Measurements from ENCODE around the gene PAGE2. TPM values are rescaled to one million over a fixed set of nuclear protein-coding genes. Genes with fewer than 3 reads are reported as not detected.
"Not testable (repeated sequence)": the region's sequence is repeated elsewhere in the genome, so short reads cannot be mapped to it uniquely, and the experiment has no call there.

The PAGE2 gene
- total and polyA plus RNA-seq, 2 experiments from 2014 or later: not detected

GRCh38 chrX:55107911-55108310 is 19.1 kb downstream of the PAGE2 start:
- H3K27me3 ChIP-seq (replicated peaks; ENCODE audit: insufficient read depth): no peaks in the 10 kb centered on the region
- H3K36me3 ChIP-seq (ENCODE audit: low read depth): no peaks in the 10 kb centered on the region
- DNase-seq: no peak
- no peaks in the 10 kb centered on the region for H3K4me1 ChIP-seq (ENCODE audit: insufficient read depth)
- no peaks in the 10 kb centered on the region for H3F3A ChIP-seq (ENCODE audit: insufficient read depth)
- H3K27ac ChIP-seq: no peak overlapping the region
- in situ Hi-C loops (cut with MboI): no loop called here
- H3K9me2 ChIP-seq (ENCODE audit: insufficient read depth): no peaks in the 10 kb centered on the region
- no peaks in the 10 kb centered on the region for H3K79me2 ChIP-seq (ENCODE audit: insufficient read depth)
- H3K4me3 ChIP-seq: no peak overlapping the region
- H4K20me1 ChIP-seq (ENCODE audit: insufficient read depth): no peaks in the 10 kb centered on the region
- no peak overlapping the region for H2AFZ ChIP-seq
- no peak for TF ChIP-seq EZH2phosphoT487 (IDR thresholded peaks at IDR 0.05; ENCODE audit: insufficient read depth, low read depth)
- no peak for TF ChIP-seq EZH2 (IDR thresholded peaks at IDR 0.05; ENCODE audit: insufficient read depth, poor library complexity, severe bottlenecking)
- WGBS, 2 experiments (ENCODE audit: low coverage in 1 of 2, low lambda C conversion rate in 2 of 2, missing lambda C conversion rate in 2 of 2): 0% methylated on average over 2 of the region's 2 CpGs
- H3K9me3 ChIP-seq (ENCODE audit: low read depth): no peaks in the 10 kb centered on the region
- no peak overlapping the region for H3K4me2 ChIP-seq (ENCODE audit: unreplicated experiment)
- no peak overlapping the region for H3K9ac ChIP-seq

- no peak for DNase-seq
- Histone ChIP-seq H3K9me3 (ENCODE audit: low read depth) (no peaks in the 10 kb centered on the region), H3K4me3 (no peak overlapping the region), H3K27ac (no peak overlapping the region), H3K36me3 (ENCODE audit: low read depth) (no peaks in the 10 kb centered on the region), H2AFZ (no peak overlapping the region), H3K9me2 (ENCODE audit: insufficient read depth) (no peaks in the 10 kb centered on the region), H3K27me3 (replicated peaks; ENCODE audit: insufficient read depth) (no peaks in the 10 kb centered on the region), H3K9ac (no peak overlapping the region), H3K79me2 (ENCODE audit: insufficient read depth) (no peaks in the 10 kb centered on the region), H3K4me2 (ENCODE audit: unreplicated experiment) (no peak overlapping the region), H4K20me1 (ENCODE audit: insufficient read depth) (no peaks in the 10 kb centered on the region), H3K4me1 (ENCODE audit: insufficient read depth) (no peaks in the 10 kb centered on the region), H3F3A (ENCODE audit: insufficient read depth) (no peaks in the 10 kb centered on the region)
- in situ Hi-C loops (cut with MboI): no loop called here
- WGBS, 2 experiments (ENCODE audit: low coverage in 1 of 2, low lambda C conversion rate in 2 of 2, missing lambda C conversion rate in 2 of 2): 4 to 6% methylated on average over 4 to 5 of the region's 7 CpGs
- TF ChIP-seq EZH2 (IDR thresholded peaks at IDR 0.05; ENCODE audit: insufficient read depth, poor library complexity, severe bottlenecking) (no peak), EZH2phosphoT487 (IDR thresholded peaks at IDR 0.05; ENCODE audit: insufficient read depth, low read depth) (no peak)
Observed at GRCh38 chrX:55109306-55109705, 20.5 kb downstream of the PAGE2 start.

GRCh38 chrX:55111578-55112254 is 22.9 kb downstream of the PAGE2 start:
- Histone ChIP-seq H3K9me3 (ENCODE audit: low read depth) (no peaks in the 10 kb centered on the region), H3K9me2 (ENCODE audit: insufficient read depth) (no peaks in the 10 kb centered on the region), H3K27ac (no peak overlapping the region), H3K79me2 (ENCODE audit: insufficient read depth) (no peaks in the 10 kb centered on the region), H3K9ac (no peak overlapping the region), H4K20me1 (ENCODE audit: insufficient read depth) (no peaks in the 10 kb centered on the region), H3F3A (ENCODE audit: insufficient read depth) (no peaks in the 10 kb centered on the region), H3K4me2 (ENCODE audit: unreplicated experiment) (no peak overlapping the region), H3K27me3 (replicated peaks; ENCODE audit: insufficient read depth) (no peaks in the 10 kb centered on the region), H2AFZ (no peak overlapping the region), H3K4me3 (no peak overlapping the region), H3K36me3 (ENCODE audit: low read depth) (no peaks in the 10 kb centered on the region), H3K4me1 (ENCODE audit: insufficient read depth) (no peaks in the 10 kb centered on the region)
- DNase-seq: no peak
- no peak for TF ChIP-seq EZH2phosphoT487 (IDR thresholded peaks at IDR 0.05; ENCODE audit: insufficient read depth, low read depth)
- TF ChIP-seq EZH2 (IDR thresholded peaks at IDR 0.05; ENCODE audit: insufficient read depth, poor library complexity, severe bottlenecking): no peak
- 19 to 36% methylated on average over 4 to 7 of the region's 8 CpGs for WGBS, 2 experiments (ENCODE audit: low coverage in 1 of 2, low lambda C conversion rate in 2 of 2, missing lambda C conversion rate in 2 of 2)
- in situ Hi-C loops (cut with MboI): no loop called here

DNA sequence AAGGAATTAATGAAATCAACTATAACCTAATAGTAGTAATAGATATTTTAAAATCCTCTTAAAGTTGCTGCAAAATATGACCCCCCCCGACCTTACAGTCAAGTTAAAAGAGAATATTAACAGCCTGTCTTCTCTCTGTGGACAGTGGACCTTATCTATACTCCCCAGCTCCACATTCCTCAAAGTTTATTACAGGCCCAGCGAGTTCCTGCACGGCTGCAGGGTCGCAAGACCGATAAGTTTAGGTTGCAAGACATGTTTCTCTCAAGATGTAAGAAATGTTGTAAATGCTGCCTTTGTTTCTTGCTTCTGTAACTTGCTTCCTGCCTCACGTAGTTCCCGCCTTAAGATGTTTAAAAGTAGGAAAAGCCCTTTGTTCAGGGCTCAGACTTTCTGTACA is 27.8 kb downstream of the PAGE2 start:
- H3K79me2 ChIP-seq (ENCODE audit: insufficient read depth); DNase-seq; in situ Hi-C loops (cut with MboI): not testable (repeated sequence)

DNA sequence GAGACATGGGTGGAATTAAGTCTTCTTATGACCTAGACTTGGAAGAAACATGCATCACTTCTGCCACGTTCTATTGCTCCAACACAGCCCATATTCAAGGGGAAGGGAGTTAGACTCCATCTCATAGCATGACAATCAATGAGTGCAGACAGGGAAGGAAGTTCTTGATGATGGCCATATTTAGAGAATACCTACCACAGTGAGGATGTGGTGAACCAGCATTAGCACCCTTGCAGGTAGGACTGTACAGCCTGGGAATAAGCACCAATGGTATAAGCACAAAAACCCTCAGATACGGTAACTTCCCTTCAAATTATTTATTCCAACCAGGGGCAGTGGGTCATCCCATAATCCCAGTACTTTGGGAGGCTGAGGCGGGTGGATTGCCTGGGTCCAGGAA is 29.8 kb downstream of the PAGE2 start:
- Histone ChIP-seq H3K27ac (no peak overlapping the region), H2AFZ (no peak overlapping the region), H3K9me3 (ENCODE audit: low read depth) (no peaks in the 10 kb centered on the region), H3K4me2 (ENCODE audit: unreplicated experiment) (no peak overlapping the region), H3K4me3 (no peak overlapping the region), H3K9ac (no peak overlapping the region), H3K36me3 (ENCODE audit: low read depth) (no peaks in the 10 kb centered on the region), H3K4me1 (ENCODE audit: insufficient read depth) (no peaks in the 10 kb centered on the region), H4K20me1 (ENCODE audit: insufficient read depth) (no peaks in the 10 kb centered on the region), H3K27me3 (replicated peaks; ENCODE audit: insufficient read depth) (no peaks in the 10 kb centered on the region), H3F3A (ENCODE audit: insufficient read depth) (no peaks in the 10 kb centered on the region), H3K79me2 (ENCODE audit: insufficient read depth) (no peaks in the 10 kb centered on the region), H3K9me2 (ENCODE audit: insufficient read depth) (no peaks in the 10 kb centered on the region)
- WGBS, 2 experiments (ENCODE audit: low coverage in 1 of 2, low lambda C conversion rate in 2 of 2, missing lambda C conversion rate in 2 of 2): 30 to 46% methylated on average over 3 of the region's 3 CpGs
- TF ChIP-seq EZH2phosphoT487 (IDR thresholded peaks at IDR 0.05; ENCODE audit: insufficient read depth, low read depth) (no peak), EZH2 (IDR thresholded peaks at IDR 0.05; ENCODE audit: insufficient read depth, poor library complexity, severe bottlenecking) (no peak)
- no peak for DNase-seq
- in situ Hi-C loops (cut with MboI): no loop called here

More for the DNA sequence above, 27.8 kb downstream of the PAGE2 start:
- not testable (repeated sequence) for H3K27me3 ChIP-seq (replicated peaks; ENCODE audit: insufficient read depth); H3K27ac ChIP-seq; H3K4me2 ChIP-seq (ENCODE audit: unreplicated experiment); H3K4me1 ChIP-seq (ENCODE audit: insufficient read depth); H3K9me3 ChIP-seq (ENCODE audit: low read depth); H2AFZ ChIP-seq; H3F3A ChIP-seq (ENCODE audit: insufficient read depth); H3K9ac ChIP-seq; H3K36me3 ChIP-seq (ENCODE audit: low read depth); H4K20me1 ChIP-seq (ENCODE audit: insufficient read depth); H3K9me2 ChIP-seq (ENCODE audit: insufficient read depth); H3K4me3 ChIP-seq
- WGBS, 2 experiments (ENCODE audit: low coverage in 1 of 2, low lambda C conversion rate in 2 of 2, missing lambda C conversion rate in 2 of 2): 5 to 8% methylated on average over 7 of the region's 7 CpGs
